ENCODE measurements around the gene BICD2. TPM values are rescaled to one million over a fixed set of nuclear protein-coding genes. Genes with fewer than 3 reads are reported as not detected.

Gene BICD2
- total and polyA plus RNA-seq, 2 of the 13 experiments (the other 11 are each of a cell fraction or from before 2014, with no cell fraction given) = 5.1 to 17.4 TPM

DNA sequence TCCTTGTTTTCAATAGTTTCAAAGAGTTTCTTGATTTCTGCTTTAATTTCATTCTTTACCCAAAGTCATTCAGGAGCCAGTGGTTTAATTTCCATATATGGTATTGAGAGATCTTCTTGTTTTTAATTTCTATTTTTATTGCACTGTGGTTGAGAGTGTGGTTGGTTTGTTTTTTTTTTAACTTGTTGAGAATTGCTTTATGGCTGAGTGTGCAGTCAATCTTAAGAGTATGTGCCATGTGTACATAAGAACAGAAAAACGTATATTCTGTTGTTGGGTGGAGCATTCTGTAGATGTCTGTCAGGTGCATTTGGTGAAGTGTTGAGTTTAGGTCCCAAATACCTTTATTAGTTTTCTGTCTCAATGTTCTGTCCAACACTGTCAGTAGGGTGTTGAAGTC is 68.0 kb downstream of the BICD2 start:
- Histone ChIP-seq H3K4me2 (ENCODE audit: low read depth, low read length) (no peak overlapping the region), H3K36me3 (replicated peaks in 1 of 2; ENCODE audit: control insufficient read depth in 1 of 2, insufficient read depth in 2 of 2, low read length in 2 of 2) (no peaks in the 10 kb centered on the region), H3K27me3 (ENCODE audit: control insufficient read depth in 1 of 2, insufficient read depth in 2 of 2, low read length in 2 of 2) (no peaks in the 10 kb centered on the region), H4K20me1 (ENCODE audit: insufficient read depth, low read length) (no peaks in the 10 kb centered on the region), H2AFZ (ENCODE audit: low read length) (no peak overlapping the region), H3K9me3 (ENCODE audit: low read length) (no peaks in the 10 kb centered on the region), H3K9ac (ENCODE audit: insufficient read depth, low read depth, low read length) (no peak overlapping the region), H3K4me3 (replicated peaks in 1 of 3; ENCODE audit: insufficient read depth in 1 of 3, low read depth in 2 of 3, low read length in 3 of 3) (no peak overlapping the region), H3K4me1 (ENCODE audit: insufficient read depth, low read length) (no peaks in the 10 kb centered on the region), H3K79me2 (ENCODE audit: insufficient read depth, low read length) (no peaks in the 10 kb centered on the region), H3K27ac (ENCODE audit: extremely low read length, insufficient read depth, low read length) (no peak overlapping the region)
- POLR2A ChIA-PET = no interaction called here
- in situ Hi-C loops (cut with HindIII; ENCODE audit: extremely low pct_ligation_motif_present, low pct_unique_long_range_greater_than_20kb) = no loop called here
- intact Hi-C loops (cut with micrococcal nuclease; ENCODE audit: unreplicated experiment) = no loop called here
- FAIRE-seq = no peak
- ATAC-seq = no peak
- CTCF ChIA-PET (ENCODE audit: low intra/inter-chr PET ratio, low total read pairs) = no interaction called here
- BruUV-seq (replicated peaks) = no TSS peak
- 6% methylated on average over 1 of the region's 1 CpG for WGBS (ENCODE audit: low lambda C conversion rate)
- DNase-seq (ENCODE audit: low spot score) = no peak
- TF ChIP-seq ZNF569 (CRISPR knock-in tag; IDR thresholded peaks at IDR 0.05; ENCODE audit: borderline replicate concordance) = no peak
- no peak for TF ChIP-seq GABPB1 (CRISPR knock-in tag; IDR thresholded peaks at IDR 0.05)
- no peak for TF ChIP-seq ZNF501 (CRISPR knock-in tag; IDR thresholded peaks at IDR 0.05)
- TF ChIP-seq, protein P1, sequence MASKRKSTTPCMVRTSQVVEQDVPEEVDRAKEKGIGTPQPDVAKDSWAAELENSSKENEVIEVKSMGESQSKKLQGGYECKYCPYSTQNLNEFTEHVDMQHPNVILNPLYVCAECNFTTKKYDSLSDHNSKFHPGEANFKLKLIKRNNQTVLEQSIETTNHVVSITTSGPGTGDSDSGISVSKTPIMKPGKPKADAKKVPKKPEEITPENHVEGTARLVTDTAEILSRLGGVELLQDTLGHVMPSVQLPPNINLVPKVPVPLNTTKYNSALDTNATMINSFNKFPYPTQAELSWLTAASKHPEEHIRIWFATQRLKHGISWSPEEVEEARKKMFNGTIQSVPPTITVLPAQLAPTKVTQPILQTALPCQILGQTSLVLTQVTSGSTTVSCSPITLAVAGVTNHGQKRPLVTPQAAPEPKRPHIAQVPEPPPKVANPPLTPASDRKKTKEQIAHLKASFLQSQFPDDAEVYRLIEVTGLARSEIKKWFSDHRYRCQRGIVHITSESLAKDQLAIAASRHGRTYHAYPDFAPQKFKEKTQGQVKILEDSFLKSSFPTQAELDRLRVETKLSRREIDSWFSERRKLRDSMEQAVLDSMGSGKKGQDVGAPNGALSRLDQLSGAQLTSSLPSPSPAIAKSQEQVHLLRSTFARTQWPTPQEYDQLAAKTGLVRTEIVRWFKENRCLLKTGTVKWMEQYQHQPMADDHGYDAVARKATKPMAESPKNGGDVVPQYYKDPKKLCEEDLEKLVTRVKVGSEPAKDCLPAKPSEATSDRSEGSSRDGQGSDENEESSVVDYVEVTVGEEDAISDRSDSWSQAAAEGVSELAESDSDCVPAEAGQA (IDR thresholded peaks at IDR 0.05; ENCODE audit: low read depth) = no peak
- TF ChIP-seq, protein P1 (CRISPR knock-in tag; IDR thresholded peaks at IDR 0.05; ENCODE audit: borderline replicate concordance) = no peak
- no peak for TF ChIP-seq RBM39 (IDR thresholded peaks at IDR 0.05; ENCODE audit: low read depth, low read length, poor library complexity, severe bottlenecking)
- no peak for TF ChIP-seq RFXAP (CRISPR knock-in tag; IDR thresholded peaks at IDR 0.05; ENCODE audit: borderline replicate concordance)
- no peak for TF ChIP-seq TP53 (CRISPR knock-in tag; conservative IDR thresholded peaks at IDR 0.05)
- no peak for TF ChIP-seq TBX3 (IDR thresholded peaks at IDR 0.05; ENCODE audit: borderline replicate concordance)
- TF ChIP-seq ZNF124 (CRISPR knock-in tag; IDR thresholded peaks at IDR 0.05) = no peak
- TF ChIP-seq ZFP36 (IDR thresholded peaks at IDR 0.05; ENCODE audit: borderline replicate concordance, low read depth, low read length, partially characterized antibody) = no peak
- TF ChIP-seq NFATC3 (CRISPR knock-in tag; IDR thresholded peaks at IDR 0.05) = no peak
- no peak for TF ChIP-seq ZNF235 (CRISPR knock-in tag; IDR thresholded peaks at IDR 0.05; ENCODE audit: borderline replicate concordance)
- TF ChIP-seq, protein P2, sequence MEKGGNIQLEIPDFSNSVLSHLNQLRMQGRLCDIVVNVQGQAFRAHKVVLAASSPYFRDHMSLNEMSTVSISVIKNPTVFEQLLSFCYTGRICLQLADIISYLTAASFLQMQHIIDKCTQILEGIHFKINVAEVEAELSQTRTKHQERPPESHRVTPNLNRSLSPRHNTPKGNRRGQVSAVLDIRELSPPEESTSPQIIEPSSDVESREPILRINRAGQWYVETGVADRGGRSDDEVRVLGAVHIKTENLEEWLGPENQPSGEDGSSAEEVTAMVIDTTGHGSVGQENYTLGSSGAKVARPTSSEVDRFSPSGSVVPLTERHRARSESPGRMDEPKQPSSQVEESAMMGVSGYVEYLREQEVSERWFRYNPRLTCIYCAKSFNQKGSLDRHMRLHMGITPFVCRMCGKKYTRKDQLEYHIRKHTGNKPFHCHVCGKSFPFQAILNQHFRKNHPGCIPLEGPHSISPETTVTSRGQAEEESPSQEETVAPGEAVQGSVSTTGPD (CRISPR knock-in tag; IDR thresholded peaks at IDR 0.05) = no peak
- no peak for TF ChIP-seq ZNF121 (CRISPR knock-in tag; IDR thresholded peaks at IDR 0.05)
- no peak for TF ChIP-seq ZNF850 (CRISPR knock-in tag; conservative IDR thresholded peaks at IDR 0.05)

Data from HepG2 (cell line).